ENCODE data around the gene PLEKHG5.
A peak's percentile ranks its signal among the peaks of the same experiment; 100 is the strongest.

GRCh38 chr1:6435129-6435528 is 56.3 kb downstream of the PLEKHG5 start:
- TF ChIP-seq EGR1 (IDR thresholded peaks at IDR 0.05) = no peak
- TF ChIP-seq TEAD4 (IDR thresholded peaks at IDR 0.05) = no peak
- TF ChIP-seq NFIC (IDR thresholded peaks at IDR 0.05) = peak; percentile 48
- peak; percentile 60; the same call in 1 of the 2 replicates for TF ChIP-seq EP300 (IDR thresholded peaks at IDR 0.05; ENCODE audit: borderline replicate concordance)
- no peak for TF ChIP-seq TAF1 (IDR thresholded peaks at IDR 0.05; ENCODE audit: low read depth)
